ENCODE measurements around the gene FLT1.

The FLT1 gene

GRCh38 chr13:28494778-28495537 lies at the start of gene FLT1:
TSS of gene FLT1 (minus strand) at chr13:28495128. CDS start at chr13:28494843, 285 bp downstream.
- no peak for DNase-seq (ENCODE audit: low read depth, low spot score)

GRCh38 chr13:28544026-28544425 lies 49.1 kb upstream of the FLT1 start:
- no peak for DNase-seq (ENCODE audit: low read depth, low spot score)

GRCh38 chr13:28542804-28543203 lies 47.9 kb upstream of the FLT1 start:
- no peak for DNase-seq (ENCODE audit: low read depth, low spot score)

- no peak for DNase-seq (ENCODE audit: low read depth, low spot score)
Observed at GRCh38 chr13:28541966-28542365, 47.0 kb upstream of the FLT1 start.

- DNase-seq (ENCODE audit: low read depth, low spot score): no peak
Observed at GRCh38 chr13:28540612-28541011, 45.7 kb upstream of the FLT1 start.

- DNase-seq (ENCODE audit: low read depth, low spot score): no peak
Observed at GRCh38 chr13:28539625-28540286, 44.8 kb upstream of the FLT1 start.

GRCh38 chr13:28538932-28539331 lies 44.0 kb upstream of the FLT1 start:
- no peak for DNase-seq (ENCODE audit: low read depth, low spot score)

- no peak for DNase-seq (ENCODE audit: low read depth, low spot score)
Observed at GRCh38 chr13:28537171-28537570, 42.2 kb upstream of the FLT1 start.

- no peak for DNase-seq (ENCODE audit: low read depth, low spot score)
Observed at GRCh38 chr13:28536371-28536770, 41.4 kb upstream of the FLT1 start.

- DNase-seq (ENCODE audit: low read depth, low spot score): no peak
Observed at GRCh38 chr13:28535734-28536133, 40.8 kb upstream of the FLT1 start.

- DNase-seq (ENCODE audit: low read depth, low spot score): no peak
Observed at GRCh38 chr13:28534801-28535200, 39.9 kb upstream of the FLT1 start.

- DNase-seq (ENCODE audit: low read depth, low spot score): no peak
Observed at GRCh38 chr13:28534210-28534609, 39.3 kb upstream of the FLT1 start.

- DNase-seq (ENCODE audit: low read depth, low spot score): no peak
Observed at GRCh38 chr13:28533441-28534166, 38.7 kb upstream of the FLT1 start.

- no peak for DNase-seq (ENCODE audit: low read depth, low spot score)
Observed at GRCh38 chr13:28533125-28533436, 38.2 kb upstream of the FLT1 start.

GRCh38 chr13:28532388-28533124 lies 37.6 kb upstream of the FLT1 start:
- no peak for DNase-seq (ENCODE audit: low read depth, low spot score)

- no peak for DNase-seq (ENCODE audit: low read depth, low spot score)
Observed at GRCh38 chr13:28531845-28532387, 37.0 kb upstream of the FLT1 start.

- DNase-seq (ENCODE audit: low read depth, low spot score): no peak
Observed at GRCh38 chr13:28531077-28531844, 36.3 kb upstream of the FLT1 start.

- no peak for DNase-seq (ENCODE audit: low read depth, low spot score)
Observed at GRCh38 chr13:28530729-28531076, 35.8 kb upstream of the FLT1 start.

- DNase-seq (ENCODE audit: low read depth, low spot score): no peak
Observed at GRCh38 chr13:28529836-28530235, 34.9 kb upstream of the FLT1 start.

GRCh38 chr13:28528848-28529247 lies 33.9 kb upstream of the FLT1 start:
- DNase-seq (ENCODE audit: low read depth, low spot score): no peak

GRCh38 chr13:28528388-28528787 lies 33.5 kb upstream of the FLT1 start:
- DNase-seq (ENCODE audit: low read depth, low spot score): no peak

Measured in activated naive CD8-positive, alpha-beta T cell treated with anti-CD3 and anti-CD28 coated beads, Interleukin-2, amount 50 U/mL, for 16 hours (primary cell).